AG04449 (cell line): ENCODE data around the gene RPS3.
"Not testable (repeated sequence)": the region's sequence is repeated elsewhere in the genome, so short reads cannot be mapped to it uniquely, and the experiment has no call there.

Source experiments
- CTCF ChIA-PET: fragments of 350-600 bp; formaldehyde crosslinking; extraction: SDS; loops from one replicate; lab custom pipeline; 2021; ENCODE audit warnings: antibody characterized with exemption; lab: Yijun Ruan, JAX
- POLR2A ChIA-PET: fragments of 400-600, 350-600 bp; formaldehyde crosslinking; extraction: SDS; loops from one replicate; lab custom pipeline; 2020; ENCODE audit warnings: antibody characterized with exemption, inconsistent platforms; lab: Yijun Ruan, JAX
- DNase-seq: peaks from one replicate; pipeline ENCODE4 v3.0.0-alpha.2; 2010; ENCODE audit warnings: low read depth, low spot score
- H3K4me3 ChIP-seq: 2 replicates; pipeline ENCODE4 v1.5.1; 2011; ENCODE audit warnings: low read depth, mild to moderate bottlenecking, control low read depth, low read length
- TF ChIP-seq, protein P1 (sequence below): IDR thresholded peaks from one replicate; pipeline ENCODE4 v1.5.1; 2011; ENCODE audit warnings: mild to moderate bottlenecking, moderate library complexity, low read length, control low read depth, inconsistent platforms; ENCODE audit not compliant: insufficient read depth; ENCODE audit errors: missing control alignments

Gene RPS3

DNA sequence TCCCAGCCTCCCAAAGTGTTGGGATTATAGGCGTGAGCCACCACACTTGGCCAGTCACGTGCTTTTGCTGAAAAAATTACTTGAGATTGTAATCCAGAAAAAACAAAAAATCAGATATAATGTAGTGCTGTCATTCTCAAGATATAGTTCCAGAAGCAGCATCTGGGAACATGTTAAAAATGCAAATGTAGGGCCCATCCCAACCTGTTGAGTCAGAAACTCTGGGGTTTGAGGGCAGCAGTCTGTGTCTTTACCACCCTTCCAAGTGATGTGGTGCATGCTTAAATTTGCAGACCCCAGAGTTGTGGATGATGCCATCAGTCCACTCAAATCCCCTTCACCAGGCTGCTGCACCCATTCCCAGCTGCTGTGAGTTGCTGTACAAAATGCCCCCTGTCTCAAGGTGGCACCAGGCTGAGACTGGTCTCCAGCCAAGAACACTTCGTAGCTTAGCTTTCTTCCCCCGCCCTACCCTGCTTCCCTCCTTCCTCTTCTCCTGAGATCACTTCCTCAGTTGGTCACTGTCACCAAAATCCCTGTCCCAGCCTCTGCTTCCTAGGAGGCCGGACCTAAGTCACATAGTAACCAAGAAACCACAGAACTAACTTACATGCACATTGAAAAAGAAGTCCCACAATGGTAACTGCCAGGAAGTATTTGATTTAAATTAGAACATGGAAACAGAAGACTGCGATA is 29.6 kb upstream of the RPS3 start:
- CTCF ChIA-PET, result interaction anchor here (1.0 to 1.1 kb wide), 3 partner anchors 11 to 40 kb away, joined by 3 to 4 read pairs (median 3); no protein-coding TSS in a partner anchor
- DNase-seq, result no peak
- POLR2A ChIA-PET, result no interaction called here
- H3K4me3 ChIP-seq, result no peak overlapping the region
- TF ChIP-seq, protein P1, sequence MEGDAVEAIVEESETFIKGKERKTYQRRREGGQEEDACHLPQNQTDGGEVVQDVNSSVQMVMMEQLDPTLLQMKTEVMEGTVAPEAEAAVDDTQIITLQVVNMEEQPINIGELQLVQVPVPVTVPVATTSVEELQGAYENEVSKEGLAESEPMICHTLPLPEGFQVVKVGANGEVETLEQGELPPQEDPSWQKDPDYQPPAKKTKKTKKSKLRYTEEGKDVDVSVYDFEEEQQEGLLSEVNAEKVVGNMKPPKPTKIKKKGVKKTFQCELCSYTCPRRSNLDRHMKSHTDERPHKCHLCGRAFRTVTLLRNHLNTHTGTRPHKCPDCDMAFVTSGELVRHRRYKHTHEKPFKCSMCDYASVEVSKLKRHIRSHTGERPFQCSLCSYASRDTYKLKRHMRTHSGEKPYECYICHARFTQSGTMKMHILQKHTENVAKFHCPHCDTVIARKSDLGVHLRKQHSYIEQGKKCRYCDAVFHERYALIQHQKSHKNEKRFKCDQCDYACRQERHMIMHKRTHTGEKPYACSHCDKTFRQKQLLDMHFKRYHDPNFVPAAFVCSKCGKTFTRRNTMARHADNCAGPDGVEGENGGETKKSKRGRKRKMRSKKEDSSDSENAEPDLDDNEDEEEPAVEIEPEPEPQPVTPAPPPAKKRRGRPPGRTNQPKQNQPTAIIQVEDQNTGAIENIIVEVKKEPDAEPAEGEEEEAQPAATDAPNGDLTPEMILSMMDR, result no peak

DNA sequence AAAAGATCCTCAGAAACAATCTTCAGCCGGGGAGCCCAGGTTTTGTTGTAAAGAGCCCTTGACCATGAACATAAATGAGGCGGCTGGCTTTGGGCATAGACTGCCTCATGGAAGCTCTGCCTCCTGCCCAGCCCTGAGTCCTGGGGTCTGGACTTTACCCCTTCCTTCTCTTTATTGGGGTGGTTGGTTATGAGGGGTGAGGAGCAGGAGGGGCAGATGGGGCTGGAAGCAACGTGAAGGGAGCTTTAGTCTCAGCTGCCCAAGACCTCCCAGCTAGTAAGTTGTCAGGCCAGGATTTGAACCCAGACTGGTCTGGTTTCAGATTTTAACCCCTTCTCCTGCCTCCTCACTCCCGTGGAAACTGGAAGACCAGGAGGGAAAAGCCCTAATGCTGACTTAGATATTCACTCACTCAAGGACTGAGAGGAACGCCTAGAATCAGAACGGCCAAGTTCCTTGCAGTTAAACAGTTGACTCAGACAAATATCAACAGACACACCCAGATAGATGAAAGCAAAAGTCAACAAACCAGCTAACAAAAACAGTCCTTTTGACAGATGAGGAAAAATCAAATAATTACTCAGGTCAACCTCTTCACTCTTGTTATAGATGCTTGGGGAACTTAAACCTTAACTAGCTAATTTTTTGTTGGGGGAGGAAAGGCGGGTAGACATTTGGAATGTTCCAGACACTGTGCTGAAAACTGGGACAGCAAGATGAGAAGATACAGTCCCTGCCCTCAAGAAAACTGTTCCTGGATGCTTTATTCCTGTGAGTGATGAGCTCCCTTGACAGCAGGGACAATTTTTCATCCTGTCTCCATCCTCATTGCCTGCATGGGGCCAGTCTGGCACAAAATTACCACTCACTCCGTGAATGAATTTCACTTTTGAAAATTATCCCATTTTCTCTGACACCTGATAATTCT is 27.1 kb upstream of the RPS3 start:
- ChIA-PET POLR2A (no interaction called here), CTCF (interaction anchor here (1.0 to 4.2 kb wide), 8 partner anchors 10 to 101 kb away, joined by 3 to 62 read pairs (median 4); no protein-coding TSS in a partner anchor)
- no peak for DNase-seq
- no peak overlapping the region for H3K4me3 ChIP-seq
- TF ChIP-seq, protein P1, result no peak

DNA sequence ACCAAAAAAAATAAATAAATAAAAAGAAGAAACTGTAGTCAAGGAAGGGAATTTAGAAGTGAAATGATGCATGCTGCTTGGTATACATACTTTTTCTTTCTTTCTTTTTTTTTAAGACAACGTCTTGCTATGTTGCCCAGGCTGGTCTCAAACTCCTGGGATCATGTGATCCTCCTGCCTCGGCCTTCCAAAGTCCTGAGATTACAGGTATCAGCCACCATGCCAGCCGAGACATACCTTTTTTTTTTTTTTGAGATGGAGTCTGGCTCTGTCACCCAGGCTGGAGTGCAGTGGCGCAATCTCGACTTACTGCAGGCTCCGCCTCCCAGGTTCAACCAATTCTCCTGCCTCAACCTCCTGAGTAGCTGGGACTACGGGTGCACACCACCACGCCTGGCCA is 26.1 kb upstream of the RPS3 start:
- TF ChIP-seq, protein P1, result no peak
- CTCF ChIA-PET, result interaction anchor here (1.9 to 4.2 kb wide), 3 partner anchors 11 to 16 kb away, joined by 4 to 62 read pairs (median 17); no protein-coding TSS in a partner anchor
- no peak for DNase-seq
- H3K4me3 ChIP-seq, result no peak overlapping the region
- POLR2A ChIA-PET, result no interaction called here

DNA sequence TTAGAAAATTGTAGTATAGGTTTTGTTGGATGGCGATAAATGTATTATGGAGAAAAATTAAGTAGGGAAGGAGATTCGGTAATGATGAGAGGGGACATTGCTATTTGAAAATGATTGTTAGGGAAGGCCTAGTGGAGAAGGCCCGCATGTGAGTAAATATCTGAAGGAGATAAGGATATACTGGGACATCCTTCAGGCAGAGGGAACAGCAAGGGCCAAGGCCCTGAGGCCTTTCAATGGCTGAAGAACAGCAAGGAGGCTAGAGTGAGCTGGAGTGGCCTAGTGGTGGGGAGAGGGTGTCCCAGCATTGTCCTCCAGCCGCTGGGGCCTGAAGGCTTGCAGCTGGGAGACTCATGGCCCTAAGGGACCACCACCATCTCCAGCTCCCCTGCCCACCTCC is 24.7 kb upstream of the RPS3 start:
- POLR2A ChIA-PET, result no interaction called here
- TF ChIP-seq, protein P1, result no peak
- no peak overlapping the region for H3K4me3 ChIP-seq
- CTCF ChIA-PET, result interaction anchor here (0.7 to 4.2 kb wide), 6 partner anchors 10 to 132 kb away, joined by 3 to 62 read pairs (median 4); no protein-coding TSS in a partner anchor
- no peak for DNase-seq

DNA sequence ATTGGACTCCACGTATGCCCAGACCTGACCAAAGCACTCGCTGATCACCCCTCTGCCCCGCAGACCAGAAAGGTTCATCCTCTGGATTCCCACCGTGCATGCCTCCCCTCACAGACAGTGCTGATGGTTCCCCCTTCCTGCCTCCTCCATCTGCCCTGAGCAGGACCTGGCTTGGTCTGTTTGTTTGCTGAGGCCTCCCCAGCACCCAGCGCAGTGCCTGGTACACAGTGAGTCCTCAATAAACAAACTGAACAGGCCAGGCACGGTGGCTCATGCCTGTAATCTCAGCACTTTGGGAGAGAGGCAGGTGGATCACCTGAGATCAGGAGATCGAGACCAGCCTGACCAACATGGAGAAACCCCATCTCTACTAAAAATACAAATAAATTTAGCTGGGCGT is 23.7 kb upstream of the RPS3 start:
- DNase-seq, result no peak
- ChIA-PET POLR2A (no interaction called here), CTCF (interaction anchor here (1.0 to 2.3 kb wide), 5 partner anchors 9 to 105 kb away, joined by 3 to 9 read pairs (median 4); no protein-coding TSS in a partner anchor)
- TF ChIP-seq, protein P1, result no peak
- no peak overlapping the region for H3K4me3 ChIP-seq

DNA sequence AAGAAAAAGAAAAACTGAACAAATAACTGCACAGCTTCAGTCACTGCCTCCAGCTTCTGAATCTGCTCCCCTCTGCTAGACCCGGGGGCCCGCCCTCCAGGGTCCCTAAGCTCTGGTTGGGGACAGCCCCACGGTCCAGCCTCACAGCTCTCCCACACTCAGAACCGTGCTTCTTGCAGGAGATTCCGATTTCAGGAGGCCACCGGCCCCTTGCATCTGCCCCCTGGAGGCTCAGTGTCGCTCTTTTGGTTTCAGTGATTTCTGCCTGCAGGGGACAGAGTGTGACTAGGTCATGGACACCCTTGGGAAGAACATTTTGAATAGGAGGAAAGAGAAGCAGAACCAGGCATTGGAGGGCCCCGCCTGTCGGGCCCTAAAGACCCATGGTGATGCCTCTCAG is 23.1 kb upstream of the RPS3 start:
- DNase-seq, result no peak
- no peak overlapping the region for H3K4me3 ChIP-seq
- ChIA-PET POLR2A (no interaction called here), CTCF (interaction anchor here (1.0 to 2.3 kb wide), 6 partner anchors 9 to 105 kb away, joined by 3 to 9 read pairs (median 4); no protein-coding TSS in a partner anchor)
- TF ChIP-seq, protein P1, result peak; percentile 17

DNA sequence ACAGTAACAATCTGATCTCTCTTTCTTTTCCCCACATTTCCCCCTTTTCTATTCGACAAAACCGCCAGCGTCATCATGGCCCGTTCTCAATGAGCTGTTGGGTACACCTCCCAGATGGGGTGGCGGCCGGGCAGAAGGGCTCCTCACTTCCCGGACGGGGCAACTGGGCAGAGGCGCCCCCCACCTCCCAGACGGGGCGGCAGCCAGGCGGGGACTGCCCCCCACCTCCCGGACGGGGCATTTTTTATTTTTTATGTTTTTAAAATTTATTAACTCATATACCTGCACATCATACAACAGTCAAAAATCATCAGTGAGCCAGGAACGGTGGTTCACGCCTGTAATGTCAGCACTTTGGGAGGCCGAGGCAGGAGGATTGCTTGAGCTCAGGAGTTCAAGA is 20.5 kb upstream of the RPS3 start:
- DNase-seq, H3K4me3 ChIP-seq, POLR2A ChIA-PET: not testable (repeated sequence)
- CTCF ChIA-PET, result interaction anchor here (2.7 to 12.4 kb wide), 3 partner anchors 11 to 103 kb away, joined by 18 to 534 read pairs (median 396); no protein-coding TSS in a partner anchor
